ENCODE results near the gene RAI1.
"Not testable (repeated sequence)": the region's sequence is repeated elsewhere in the genome, so short reads cannot be mapped to it uniquely, and the experiment has no call there.

The RAI1 gene

GRCh38 chr17:17681187-17681743 is at the start of gene RAI1:
RAI1 (plus strand) TSS chr17:17681458; CDS start chr17:17792949, 111,491 bp downstream.
- no peak for TF ChIP-seq POLR2A (IDR thresholded peaks at IDR 0.05; ENCODE audit: low read length)
- TF ChIP-seq GATA1 (IDR thresholded peaks at IDR 0.05; ENCODE audit: low read depth, low read length), result no peak
- DNase-seq, result peak; percentile 83 to 90

GRCh38 chr17:17632690-17633089 is 48.6 kb upstream of the RAI1 start:
- peak; percentile 37 to 47 for DNase-seq

GRCh38 chr17:17633310-17633709 is 47.9 kb upstream of the RAI1 start:
- DNase-seq, result no peak
- no peak for TF ChIP-seq POLR2A (IDR thresholded peaks at IDR 0.05; ENCODE audit: low read length)

- TF ChIP-seq POLR2A (IDR thresholded peaks at IDR 0.05; ENCODE audit: low read length) (no peak), GATA1 (IDR thresholded peaks at IDR 0.05; ENCODE audit: low read depth, low read length) (no peak)
- DNase-seq, result no peak
These were observed 46.1 kb upstream of the RAI1 start for GRCh38 chr17:17635126-17635525.

GRCh38 chr17:17635537-17636271 is 45.6 kb upstream of the RAI1 start:
- DNase-seq, result not testable (repeated sequence)

- DNase-seq, result no peak
These were observed 44.9 kb upstream of the RAI1 start for GRCh38 chr17:17636272-17636885.

GRCh38 chr17:17638467-17638866 is 42.8 kb upstream of the RAI1 start:
- no peak for TF ChIP-seq POLR2A (IDR thresholded peaks at IDR 0.05; ENCODE audit: low read length)
- TF ChIP-seq GATA1 (IDR thresholded peaks at IDR 0.05; ENCODE audit: low read depth, low read length), result no peak
- DNase-seq, result no peak

More at GRCh38 chr17:17636272-17636885, 44.9 kb upstream of the RAI1 start:
- TF ChIP-seq POLR2A (IDR thresholded peaks at IDR 0.05; ENCODE audit: low read length) (no peak), GATA1 (IDR thresholded peaks at IDR 0.05; ENCODE audit: low read depth, low read length) (no peak)

- not testable (repeated sequence) for DNase-seq
These were observed 41.5 kb upstream of the RAI1 start for GRCh38 chr17:17639661-17640270.

GRCh38 chr17:17641621-17642409 is 39.4 kb upstream of the RAI1 start:
- TF ChIP-seq POLR2A (IDR thresholded peaks at IDR 0.05; ENCODE audit: low read length) (no peak), GATA1 (IDR thresholded peaks at IDR 0.05; ENCODE audit: low read depth, low read length) (no peak)
- DNase-seq, result peak; percentile 78 to 90

- DNase-seq, result not testable (repeated sequence)
These were observed 36.1 kb upstream of the RAI1 start for GRCh38 chr17:17645148-17645547.

GRCh38 chr17:17645961-17646360 is 35.3 kb upstream of the RAI1 start:
- TF ChIP-seq GATA1 (IDR thresholded peaks at IDR 0.05; ENCODE audit: low read depth, low read length) (no peak), POLR2A (IDR thresholded peaks at IDR 0.05; ENCODE audit: low read length) (no peak)
- no peak for DNase-seq

- TF ChIP-seq GATA1 (IDR thresholded peaks at IDR 0.05; ENCODE audit: low read depth, low read length) (no peak), POLR2A (IDR thresholded peaks at IDR 0.05; ENCODE audit: low read length) (no peak)
- no peak for DNase-seq
These were observed 33.6 kb upstream of the RAI1 start for GRCh38 chr17:17647524-17648178.

- no peak for DNase-seq
- TF ChIP-seq GATA1 (IDR thresholded peaks at IDR 0.05; ENCODE audit: low read depth, low read length), result no peak
- TF ChIP-seq POLR2A (IDR thresholded peaks at IDR 0.05; ENCODE audit: low read length), result no peak
These were observed 32.5 kb upstream of the RAI1 start for GRCh38 chr17:17648762-17649161.

GRCh38 chr17:17650959-17651358 is 30.3 kb upstream of the RAI1 start:
- no peak for TF ChIP-seq GATA1 (IDR thresholded peaks at IDR 0.05; ENCODE audit: low read depth, low read length)
- TF ChIP-seq POLR2A (IDR thresholded peaks at IDR 0.05; ENCODE audit: low read length), result no peak
- no peak for DNase-seq

Measured in erythroblast (primary cell).